Left ventricle myocardium inferior (tissue), 1 donor: Measurements from ENCODE around the gene INCA1. TPM values are rescaled to one million over a fixed set of nuclear protein-coding genes. Genes with fewer than 3 reads are reported as not detected.

Experiments
- microRNA-seq: library from miRNA; unstranded; fragments of <30 nt; microRNA quantifications from one replicate; pipeline ENCODE4 v1.2.0, GENCODE V29; 2020
- total RNA-seq: library from RNA; stranded (reverse); fragmentation: NEBNext Ultra II Directional; extraction: Animal tissue kit (Norgen Biotek cat#: 25700); gene quantifications from one replicate; pipeline ENCODE4 v1.2.1, GENCODE V29; 2021
- donor health status: DM: no; HTN: yes; CAD: no; lungs with severe emphysema.

Gene INCA1
- total RNA-seq, 1 donor from 2014 or later, result 3.1 TPM

Small RNAs within 50 kb of the gene (microRNA-seq; reads per million reads assigned to microRNA genes)
- gene MIR6864 (not detected), gene MIR6865 (not detected)

Other genes with a start within 250 kb of the INCA1 start
- not detected for gene TM4SF5, start 225.6 kb downstream of the INCA1 start, total RNA-seq
- 0.63 TPM for gene VMO1, start 211.2 kb downstream of the INCA1 start, total RNA-seq
- not detected for gene GLTPD2, start 208.6 kb downstream of the INCA1 start, total RNA-seq
- 183 TPM for gene PSMB6, start 201.4 kb downstream of the INCA1 start, total RNA-seq
- gene PLD2, start 190.4 kb downstream of the INCA1 start, total RNA-seq, result 11.2 TPM
- gene MINK1, start 164.2 kb downstream of the INCA1 start, total RNA-seq, result 50.9 TPM
- 0.80 TPM for gene C17orf107, start 98.0 kb downstream of the INCA1 start, total RNA-seq
- 1.5 TPM for gene CHRNE, start 94.4 kb downstream of the INCA1 start, total RNA-seq
- 0.22 TPM for gene GP1BA, start 65.2 kb downstream of the INCA1 start, total RNA-seq
- gene SLC25A11, start 57.5 kb downstream of the INCA1 start, total RNA-seq, result 219 TPM
- gene RNF167, start 57.3 kb downstream of the INCA1 start, total RNA-seq, result 90.7 TPM
- gene PFN1, start 49.0 kb downstream of the INCA1 start, total RNA-seq, result 182 TPM
- 827 TPM for gene ENO3, start 46.4 kb downstream of the INCA1 start, total RNA-seq
- 158 TPM for gene SPAG7, start 29.7 kb downstream of the INCA1 start, total RNA-seq
- 33.8 TPM for gene CAMTA2, start 9.8 kb downstream of the INCA1 start, total RNA-seq
- 686 TPM for gene KIF1C, start 428 bp upstream of the INCA1 start, total RNA-seq
- not detected for gene SLC52A1, start 37.9 kb upstream of the INCA1 start, total RNA-seq
- 11.0 TPM for gene ZFP3, start 80.9 kb upstream of the INCA1 start, total RNA-seq
- gene ZNF232, start 114.4 kb upstream of the INCA1 start, total RNA-seq, result 4.1 TPM
- 0.05 TPM for gene USP6, start 118.5 kb upstream of the INCA1 start, total RNA-seq
- 7.7 TPM for gene ZNF594, start 194.3 kb upstream of the INCA1 start, total RNA-seq
- gene SCIMP, start 237.3 kb upstream of the INCA1 start, total RNA-seq, result 0.74 TPM